Keratinocyte (primary cell): ENCODE data around the gene ALK. TPM values are rescaled to one million over a fixed set of nuclear protein-coding genes. Genes with fewer than 3 reads are reported as not detected.

Experiments
- DNase-seq: peaks from one replicate; pipeline ENCODE4 v3.0.0-alpha.2; 2011; ENCODE audit warnings: low read depth, missing footprints, low spot score
- FAIRE-seq: peaks from 2 replicates; lab custom pipeline; 2011; peaks lifted over from hg19 to GRCh38; lab: Jason Lieb, UNC
- H2AFZ ChIP-seq: 2 replicates; pipeline ENCODE4 v1.6.0; 2012; ENCODE audit warnings: low read length, control low read depth, inconsistent platforms; ENCODE audit not compliant: control insufficient read depth
- H3K27ac ChIP-seq: 2 replicates; pipeline ENCODE4 v1.5.1; 2011; ENCODE audit warnings: low read length; ENCODE audit not compliant: control insufficient read depth, insufficient read depth
- H3K27me3 ChIP-seq: 3 replicates; pipeline ENCODE4 v1.6.0; 2011; ENCODE audit warnings: low read length; ENCODE audit not compliant: control insufficient read depth, insufficient read depth; ENCODE audit errors: extremely low read depth
- H3K36me3 ChIP-seq, 2 experiments: 2 replicates in 1 of 2; 3 replicates in 1 of 2; pipeline ENCODE4 v1.5.1; 2011; ENCODE audit warnings: low read length in 2 of 2, mild to moderate bottlenecking in 1 of 2; ENCODE audit not compliant: control insufficient read depth in 2 of 2, insufficient read depth in 2 of 2; ENCODE audit errors: extremely low read depth in 1 of 2
- H3K4me1 ChIP-seq: 3 replicates; pipeline ENCODE4 v1.5.1; 2011; ENCODE audit warnings: low read length; ENCODE audit not compliant: control insufficient read depth, insufficient read depth; ENCODE audit errors: extremely low read depth
- H3K4me2 ChIP-seq: 3 replicates; pipeline ENCODE4 v1.6.0; 2011; ENCODE audit warnings: low read depth, low read length; ENCODE audit not compliant: control insufficient read depth, insufficient read depth; ENCODE audit errors: extremely low read depth
- H3K4me3 ChIP-seq, 3 experiments: fragments of 200-600 bp in 1 of 3; sonication (generic) in 1 of 3; 2 replicates in 2 of 3; 3 replicates in 1 of 3; pipeline ENCODE4 v1.5.1; 2011 to 2016; ENCODE audit warnings: low read length in 3 of 3, mild to moderate bottlenecking in 3 of 3, control low read depth in 2 of 3, inconsistent platforms in 1 of 3, low read depth in 1 of 3, mixed read lengths in 1 of 3, mixed run types in 1 of 3, moderate library complexity in 1 of 3; ENCODE audit not compliant: control insufficient read depth in 2 of 3, insufficient read depth in 2 of 3; ENCODE audit errors: extremely low read depth in 1 of 3
- H3K79me2 ChIP-seq: 2 replicates; pipeline ENCODE4 v1.6.0; 2012; ENCODE audit warnings: low read length; ENCODE audit not compliant: control insufficient read depth, insufficient read depth
- H3K9ac ChIP-seq: 3 replicates; pipeline ENCODE4 v1.6.0; 2011; ENCODE audit warnings: low read length; ENCODE audit not compliant: control insufficient read depth, insufficient read depth; ENCODE audit errors: extremely low read depth
- H3K9me1 ChIP-seq: 3 replicates; pipeline ENCODE4 v1.6.0; 2011; ENCODE audit warnings: low read length; ENCODE audit not compliant: control insufficient read depth, insufficient read depth; ENCODE audit errors: extremely low read depth
- H3K9me3 ChIP-seq: 2 replicates; pipeline ENCODE4 v1.5.1; 2012; ENCODE audit warnings: low read depth, low read length; ENCODE audit not compliant: control insufficient read depth
- H4K20me1 ChIP-seq: 3 replicates; pipeline ENCODE4 v1.6.0; 2011; ENCODE audit warnings: low read length; ENCODE audit not compliant: control insufficient read depth, insufficient read depth; ENCODE audit errors: extremely low read depth
- CTCF ChIP-seq, 3 experiments: IDR thresholded peaks in 1 of 3; conservative IDR thresholded peaks in 1 of 3; optimal IDR thresholded peaks in 1 of 3; 2 replicates in 2 of 3; 3 replicates in 1 of 3; pipeline versions ENCODE3 to v1.5.1; 2011; ENCODE audit warnings: low read length in 3 of 3, mild to moderate bottlenecking in 3 of 3, moderate library complexity in 2 of 3, control low read depth in 1 of 3, inconsistent platforms in 1 of 3; ENCODE audit not compliant: insufficient read depth in 2 of 3; ENCODE audit errors: extremely low read depth in 1 of 3
- EZH2 ChIP-seq: IDR thresholded peaks from one replicate; pipeline ENCODE4 v1.6.1; 2012; ENCODE audit warnings: inconsistent platforms, mild to moderate bottlenecking, low read length, moderate library complexity
- dilution Hi-C: fragments of 300-500 bp; cut with MboI; formaldehyde crosslinking; loops from one replicate; pipeline ENCODE4 v1.7.0; 2020; ENCODE audit warnings: low sequenced_read_pairs; ENCODE audit not compliant: extremely low pct_ligation_motif_present
- polyA plus RNA-seq, 5 experiments: library from polyadenylated mRNA; depleted of rRNA in 3 of 5; stranded (reverse) in 3 of 5; stranded (forward) in 1 of 5; unstranded in 1 of 5; fragments of >200 nt; gene quantifications; 1 replicate in 1 of 5; 2 replicates in 3 of 5; 3 replicates in 1 of 5; pipeline versions ENCODE4 v1.2.1 to v1.2.3, GENCODE V29; 2011 to 2012; ENCODE audit warnings: missing spikeins in 2 of 5, low read depth in 1 of 5, low replicate concordance in 1 of 5

ALK gene
- polyA plus RNA-seq, 1 donor (not counting 4 experiments of a cell fraction or from before 2014, with no cell fraction given), result not detected

- TF ChIP-seq EZH2, result no peak
- no peaks in the 10 kb centered on the region for H4K20me1 ChIP-seq
- H3K27ac ChIP-seq, result no peak overlapping the region
- no peak overlapping the region for H2AFZ ChIP-seq
- H3K9ac ChIP-seq, result no peak overlapping the region
- no peaks in the 10 kb centered on the region for H3K4me1 ChIP-seq
- FAIRE-seq, result no peak
- peaks cover 13% of the 10 kb centered on the region for H3K27me3 ChIP-seq
- no peaks in the 10 kb centered on the region for H3K9me1 ChIP-seq
- H3K9me3 ChIP-seq, result no peaks in the 10 kb centered on the region
- no peak overlapping the region for H3K4me3 ChIP-seq
- no peak overlapping the region for H3K4me2 ChIP-seq
- no peaks in the 10 kb centered on the region for H3K36me3 ChIP-seq
- dilution Hi-C loops, result no loop called here
- no peak for DNase-seq
- H3K79me2 ChIP-seq, result no peaks in the 10 kb centered on the region
These were observed 198.0 kb downstream of the ALK start for GRCh38 chr2:29723255-29724001.

- DNase-seq, result no peak
- no peak overlapping the region for H3K9ac ChIP-seq
- H4K20me1 ChIP-seq, result no peaks in the 10 kb centered on the region
- no peak overlapping the region for H3K4me3 ChIP-seq
- H3K4me1 ChIP-seq, result no peaks in the 10 kb centered on the region
- dilution Hi-C loops, result no loop called here
- no peak overlapping the region for H3K4me2 ChIP-seq
- no peaks in the 10 kb centered on the region for H3K9me1 ChIP-seq
- no peak overlapping the region for H2AFZ ChIP-seq
- H3K27me3 ChIP-seq, result peaks cover 14% of the 10 kb centered on the region
- no peaks in the 10 kb centered on the region for H3K79me2 ChIP-seq
- no peak for TF ChIP-seq EZH2
- no peak for TF ChIP-seq CTCF (optimal IDR thresholded peaks at IDR 0.05 in 1 of 3, IDR thresholded peaks at IDR 0.05 in 1 of 3, conservative IDR thresholded peaks at IDR 0.05 in 1 of 3; ENCODE audit: extremely low read depth in 1 of 3, insufficient read depth in 2 of 3, low read length in 3 of 3)
- H3K9me3 ChIP-seq, result no peaks in the 10 kb centered on the region
- no peak for FAIRE-seq
- H3K27ac ChIP-seq, result no peak overlapping the region
- no peaks in the 10 kb centered on the region for H3K36me3 ChIP-seq
These were observed 201.7 kb downstream of the ALK start for GRCh38 chr2:29719639-29720038.
